ENCODE results near the gene PLEKHB1.
A peak's percentile ranks its signal among the peaks of the same experiment; 100 is the strongest.

PLEKHB1 gene

GRCh38 chr11:73648121-73648520, 1.7 kb downstream of the PLEKHB1 start:
- DNase-seq (ENCODE audit: low read depth in 2 of 2), result no peak

GRCh38 chr11:73648571-73649046, 2.2 kb downstream of the PLEKHB1 start:
- no peak for DNase-seq (ENCODE audit: low read depth in 2 of 2)

- no peak for DNase-seq (ENCODE audit: low read depth in 2 of 2)
These were observed 2.8 kb downstream of the PLEKHB1 start for GRCh38 chr11:73649206-73649605.

- DNase-seq (ENCODE audit: low read depth in 2 of 2), result no peak
These were observed 4.0 kb downstream of the PLEKHB1 start for GRCh38 chr11:73650400-73650799.

DNA sequence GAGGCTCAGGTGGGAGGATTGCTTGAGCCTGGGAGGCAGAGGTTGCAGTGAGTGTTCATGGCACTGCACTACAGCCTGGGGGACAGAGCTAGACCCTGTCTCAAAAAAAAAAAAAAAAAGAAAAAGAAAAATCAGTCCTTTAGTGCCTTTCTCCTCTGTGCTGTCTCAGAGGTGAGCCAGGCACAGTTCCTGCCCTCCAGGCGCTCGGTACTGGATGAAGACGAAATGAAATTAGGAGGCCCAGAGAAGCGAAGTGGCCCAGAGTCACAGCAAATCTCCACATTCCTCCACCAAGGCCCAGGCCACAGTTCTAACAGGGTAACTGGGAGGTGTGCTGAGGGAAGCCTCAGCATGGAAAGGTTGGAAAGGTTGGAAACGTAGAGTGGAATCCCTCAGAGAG, 4.9 kb downstream of the PLEKHB1 start:
- no peak for DNase-seq (ENCODE audit: low read depth in 2 of 2)

GRCh38 chr11:73651661-73652045, 5.3 kb downstream of the PLEKHB1 start:
- DNase-seq (ENCODE audit: low read depth in 2 of 2), result no peak

DNA sequence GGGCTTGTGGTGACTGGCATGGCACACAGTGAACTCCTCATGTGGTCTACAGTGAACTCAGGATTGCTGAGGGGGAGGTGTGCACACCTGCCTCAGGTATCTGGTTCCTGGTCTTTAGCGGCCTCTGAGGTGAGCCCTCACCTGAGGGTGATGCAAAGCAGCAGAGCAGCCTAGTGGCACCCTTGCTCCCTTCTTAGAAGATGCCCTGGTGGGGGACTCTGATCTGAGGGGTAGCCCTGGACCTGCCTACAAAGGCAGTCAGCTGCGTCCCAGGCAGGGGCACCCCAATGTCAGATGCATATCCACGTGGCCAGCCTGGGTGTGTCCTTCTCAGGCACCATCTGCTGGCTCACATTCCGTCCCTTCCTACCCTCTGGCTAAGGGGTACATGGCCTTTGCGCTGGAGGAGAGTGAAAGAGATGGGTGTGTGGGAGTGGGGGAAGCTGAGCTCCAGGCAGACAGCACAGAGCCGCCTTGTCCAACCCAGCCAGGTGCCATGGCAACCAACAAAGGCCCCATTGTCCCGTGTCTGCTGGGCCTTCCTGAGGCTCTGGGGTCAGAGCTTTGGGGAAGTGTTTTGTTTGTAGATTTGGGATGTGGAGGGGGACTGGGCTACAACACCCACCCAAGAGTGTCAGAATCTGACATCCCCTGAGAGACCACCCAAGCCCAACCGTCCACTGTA, 5.8 kb downstream of the PLEKHB1 start:
- no peak for DNase-seq (ENCODE audit: low read depth in 2 of 2)

DNA sequence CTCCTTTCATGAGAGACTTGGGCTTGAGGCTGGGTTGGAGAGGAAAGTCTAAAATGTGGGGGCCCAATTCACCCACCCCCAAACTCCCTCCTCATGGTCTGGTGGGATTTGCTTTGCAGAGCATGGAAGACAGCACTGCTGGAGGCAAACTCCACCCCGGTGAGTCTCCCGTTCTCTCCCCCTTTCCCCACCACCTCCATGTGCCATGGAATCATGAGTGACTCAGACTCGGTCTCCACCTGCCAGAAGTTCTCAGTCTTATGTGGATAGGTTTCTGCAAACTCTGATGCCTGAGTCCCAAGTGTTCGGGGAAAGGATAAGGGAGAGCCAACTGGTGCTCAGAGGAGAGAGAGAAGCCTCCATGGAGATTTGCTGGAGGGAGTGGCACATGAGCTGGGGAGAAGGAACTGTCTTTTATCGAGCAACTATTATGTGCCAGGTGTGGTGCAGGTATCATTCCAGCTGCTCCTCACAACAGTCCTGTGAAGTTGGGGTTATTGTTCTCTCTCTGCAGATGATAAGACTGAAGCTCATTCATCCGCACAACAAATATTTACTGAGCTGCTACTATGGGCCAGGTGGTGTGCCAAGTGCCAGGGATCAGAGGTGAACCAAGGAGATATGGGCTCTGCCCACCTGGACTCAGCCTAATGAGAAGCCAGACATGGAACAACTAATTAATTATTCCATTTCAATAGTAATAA, 6.6 kb downstream of the PLEKHB1 start:
- DNase-seq (ENCODE audit: low read depth in 2 of 2), result no peak

- DNase-seq (ENCODE audit: low read depth in 2 of 2), result no peak
These were observed 7.6 kb downstream of the PLEKHB1 start for GRCh38 chr11:73653996-73654395.

DNA sequence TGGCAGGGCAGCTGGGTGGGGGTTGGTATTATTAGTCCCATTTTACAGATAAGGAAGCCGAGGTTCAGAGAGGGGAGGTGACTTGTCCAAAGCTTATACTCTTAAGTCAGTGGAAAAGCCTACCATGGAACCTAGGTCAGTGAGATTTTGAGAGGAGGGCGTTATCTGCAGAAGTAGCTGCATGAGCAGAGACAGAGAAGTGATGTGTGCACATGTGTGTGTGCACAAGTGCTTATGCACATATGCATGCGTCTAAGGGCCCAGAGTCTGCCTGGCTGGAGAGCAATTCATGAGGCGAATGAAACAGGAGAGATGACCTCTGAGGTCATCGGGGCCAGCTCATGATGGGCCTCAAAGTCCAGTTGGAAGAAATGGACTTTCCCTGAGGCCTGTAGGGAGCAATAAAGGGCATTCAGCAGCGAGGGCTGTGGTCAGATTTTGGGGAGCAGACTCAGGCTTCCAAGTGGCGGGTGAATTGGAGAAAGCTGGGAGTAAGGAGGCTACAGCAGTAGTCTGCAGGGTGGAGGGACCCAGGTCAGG, 8.2 kb downstream of the PLEKHB1 start:
- no peak for DNase-seq (ENCODE audit: low read depth in 2 of 2)

DNA sequence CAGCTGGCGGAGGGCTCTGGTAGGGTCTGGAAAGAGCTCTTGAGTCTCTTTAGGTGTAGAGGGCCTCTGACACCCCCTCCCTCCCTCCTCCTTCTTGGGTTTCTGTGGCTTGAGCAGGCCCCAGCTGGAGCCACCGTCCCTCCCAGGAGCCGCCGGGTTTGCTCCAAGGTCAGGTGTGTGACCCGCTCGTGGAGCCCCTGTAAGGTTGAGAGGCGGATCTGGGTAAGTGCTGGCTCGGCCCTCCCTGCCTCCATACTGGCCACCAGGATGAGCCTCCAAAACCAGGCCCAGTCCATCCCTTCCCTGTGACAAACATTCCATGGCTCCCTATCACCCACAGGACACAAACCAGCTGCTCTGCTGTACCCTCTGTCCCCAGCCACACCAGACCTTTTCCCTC, 9.3 kb downstream of the PLEKHB1 start:
- no peak for DNase-seq (ENCODE audit: low read depth in 2 of 2)

- DNase-seq (ENCODE audit: low read depth in 2 of 2), result no peak
These were observed 10.6 kb downstream of the PLEKHB1 start for GRCh38 chr11:73656985-73657384.

DNA sequence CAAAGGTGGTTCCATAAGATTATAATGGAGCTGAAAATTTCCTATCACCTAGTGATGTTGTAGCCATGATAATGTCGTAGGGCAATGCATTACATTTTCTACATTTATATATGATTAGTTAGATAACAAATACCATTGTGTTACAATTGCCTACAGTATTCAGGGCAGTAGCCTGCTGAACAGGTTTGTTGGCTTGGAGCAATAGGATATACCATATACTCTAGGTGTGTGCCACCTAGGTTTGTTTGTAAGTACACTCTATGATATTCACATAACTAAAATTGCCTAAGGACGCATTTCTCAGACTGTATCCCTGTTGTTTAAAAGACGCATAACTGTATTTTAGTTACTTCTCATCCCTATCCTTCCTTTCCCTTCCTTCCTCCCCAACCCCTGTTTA, 13.6 kb downstream of the PLEKHB1 start:
- no peak for DNase-seq (ENCODE audit: low read depth in 2 of 2)

DNA sequence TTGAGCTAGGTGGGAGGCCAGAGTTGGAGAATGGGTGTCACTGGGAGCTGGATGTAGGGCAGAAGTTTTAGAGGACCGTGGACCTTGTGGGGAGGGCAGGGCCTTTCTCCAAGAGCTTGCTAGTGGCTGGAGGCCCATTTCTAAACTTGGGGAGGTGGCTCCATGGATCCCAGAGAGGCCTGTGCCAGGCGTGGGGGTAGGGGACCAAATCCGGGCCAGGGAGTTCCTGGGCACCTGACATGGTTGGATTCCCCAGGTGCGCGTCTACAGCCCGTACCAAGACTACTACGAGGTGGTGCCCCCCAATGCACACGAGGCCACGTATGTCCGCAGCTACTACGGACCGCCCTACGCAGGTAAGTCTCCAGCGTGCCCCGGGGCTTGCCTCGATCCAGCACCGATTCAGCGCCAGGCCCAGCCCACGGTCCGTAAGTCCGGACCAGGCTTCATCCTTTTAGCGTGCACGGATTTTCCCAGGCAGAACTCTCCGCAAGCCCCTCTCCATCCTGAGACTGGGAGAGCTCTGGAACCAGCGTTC, 14.2 kb downstream of the PLEKHB1 start:
- no peak for DNase-seq (ENCODE audit: low read depth in 2 of 2)

GRCh38 chr11:73661035-73661628, 14.8 kb downstream of the PLEKHB1 start:
- peak; percentile 67 to 86 for DNase-seq (ENCODE audit: low read depth in 2 of 2)

DNA sequence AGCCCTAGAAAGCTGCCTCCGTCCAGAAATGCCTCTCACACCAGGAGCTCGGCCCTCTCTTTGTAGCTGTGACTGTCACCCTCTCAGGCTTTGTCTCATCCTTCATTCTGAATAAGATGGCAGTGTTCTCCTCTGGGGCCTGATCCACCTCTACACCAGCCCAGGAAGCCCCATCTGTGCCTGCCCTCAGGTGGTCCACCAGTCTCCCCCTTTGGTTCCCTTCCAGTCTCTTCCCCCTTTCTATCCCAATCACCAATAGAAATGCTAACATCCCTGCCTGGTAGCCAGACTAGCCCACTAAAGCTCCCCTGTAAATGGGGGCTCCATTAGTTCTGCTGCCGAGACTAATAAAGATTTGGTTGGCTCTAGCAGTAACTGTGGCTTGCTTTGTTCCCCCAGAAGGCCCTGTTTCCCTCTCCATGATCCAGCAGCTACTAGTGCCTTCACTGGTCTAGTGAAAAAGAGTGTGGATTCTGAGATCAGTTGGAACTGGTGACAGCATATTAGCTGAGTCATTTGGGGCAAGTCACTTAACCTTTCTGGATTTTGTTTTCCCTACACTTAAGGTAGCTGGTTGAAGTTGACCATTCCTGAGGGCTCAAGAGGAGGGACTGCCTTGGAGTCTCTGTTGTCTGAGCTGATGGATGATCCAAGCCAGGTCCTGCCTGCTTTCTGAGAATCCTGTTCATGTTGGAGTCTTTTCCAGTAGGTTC, 16.2 kb downstream of the PLEKHB1 start:
- DNase-seq (ENCODE audit: low read depth in 2 of 2), result no peak

DNA sequence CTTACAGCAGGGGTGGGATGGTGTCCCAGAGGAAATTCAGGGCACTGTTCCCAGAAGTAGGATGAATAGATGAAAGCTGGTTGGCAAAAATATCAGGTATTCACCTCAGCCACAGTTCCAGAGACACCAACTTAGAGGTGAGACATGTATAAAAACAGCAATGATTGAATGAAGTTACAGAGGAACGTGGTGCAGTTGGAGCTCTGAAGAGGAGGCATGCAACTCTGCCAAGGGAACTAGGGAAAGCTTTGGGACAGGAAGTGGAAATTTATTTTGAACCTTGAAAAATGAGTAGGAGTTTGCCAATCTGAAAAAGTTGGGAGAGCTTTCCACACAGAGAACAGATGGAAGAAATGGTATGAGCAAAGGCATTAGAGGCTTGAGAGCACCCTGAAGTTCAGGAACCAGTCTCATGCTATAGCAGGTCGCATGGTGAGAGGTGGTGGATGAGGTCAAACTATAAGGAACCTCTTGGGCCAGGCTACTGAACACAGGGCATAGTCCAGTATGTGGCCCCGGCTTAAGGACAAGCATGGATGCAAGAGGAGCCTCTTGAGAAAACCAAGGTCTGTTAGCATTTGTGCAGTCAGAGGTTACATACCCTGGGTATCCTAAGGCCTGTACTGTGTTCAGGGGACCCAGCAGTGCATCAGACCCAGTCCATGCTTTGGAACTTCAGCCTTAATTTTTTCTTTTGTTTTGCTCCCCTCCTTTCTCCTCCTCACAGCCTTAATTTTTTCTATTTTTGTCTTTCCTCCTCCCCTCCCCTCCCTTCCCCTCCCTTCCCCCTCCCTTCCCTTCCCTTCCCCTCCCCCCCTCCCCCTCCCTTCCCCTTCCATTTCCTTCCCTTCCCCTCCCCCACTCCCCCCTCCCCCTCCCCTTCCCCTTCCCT, 17.5 kb downstream of the PLEKHB1 start:
- no peak for DNase-seq (ENCODE audit: low read depth in 2 of 2)

DNA sequence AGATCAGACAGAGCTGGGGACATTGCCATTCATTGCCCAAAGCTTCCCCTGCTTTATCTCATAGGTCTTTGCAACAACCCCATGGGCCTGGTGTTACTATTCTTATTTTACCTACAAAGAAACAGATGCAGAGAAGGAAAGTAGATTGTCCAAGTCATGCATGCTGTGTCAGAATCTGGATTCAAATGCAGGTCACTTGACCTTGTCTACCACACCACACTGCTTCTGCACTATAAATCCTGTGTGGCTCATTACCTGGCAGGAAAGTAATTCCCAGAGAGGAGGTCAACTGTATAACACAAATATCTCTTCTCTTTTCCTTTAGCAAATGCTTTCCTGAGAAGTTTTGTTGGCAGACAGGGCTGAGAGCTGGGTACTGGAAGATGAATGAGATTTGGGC, 18.5 kb downstream of the PLEKHB1 start:
- DNase-seq (ENCODE audit: low read depth in 2 of 2), result no peak

GRCh38 chr11:73667891-73668290, 21.5 kb downstream of the PLEKHB1 start:
- DNase-seq (ENCODE audit: low read depth in 2 of 2), result no peak

DNA sequence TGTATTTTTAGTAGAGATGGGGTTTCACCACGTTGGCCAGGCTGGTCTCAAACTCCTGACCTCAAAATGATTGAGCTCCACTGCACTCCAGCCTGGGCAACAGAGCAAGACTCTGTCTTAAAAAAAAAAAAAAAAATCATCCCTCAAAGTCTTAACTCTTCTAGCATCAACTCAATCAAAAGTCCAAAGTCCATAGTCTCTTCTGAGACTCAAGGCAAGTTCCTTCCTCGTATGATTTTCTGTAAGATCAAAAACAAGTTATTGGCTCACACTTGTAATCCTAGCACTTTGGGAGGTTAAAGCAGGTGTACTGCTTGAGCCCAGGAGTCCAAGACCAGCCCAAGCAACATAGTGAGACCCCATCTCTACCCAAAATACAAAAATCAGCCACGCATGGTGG, 24.4 kb downstream of the PLEKHB1 start:
- no peak for DNase-seq (ENCODE audit: low read depth in 2 of 2)

GRCh38 chr11:73671701-73672100, 25.3 kb downstream of the PLEKHB1 start:
- DNase-seq (ENCODE audit: low read depth in 2 of 2), result no peak

Data from stimulated activated CD4-positive, alpha-beta T cell treated with anti-CD3 and anti-CD28 coated beads, Interleukin-1b, Interleukin-23, amount 100 ng/mL, for 1 hour (primary cell).